Stomach (tissue), 9 donors: ENCODE results near the gene BACE2. TPM values are rescaled to one million over a fixed set of nuclear protein-coding genes. Genes with fewer than 3 reads are reported as not detected.
A peak's percentile ranks its signal among the peaks of the same experiment; 100 is the strongest.

Experiments used
- DNase-seq, 2 donors: peaks; one replicate each; pipeline versions ENCODE4 v3.0.0 to v3.0.0-alpha.2; 2013 to 2019
- H3K27ac ChIP-seq, 5 donors: fragments of 200-600 bp in 4 of 5; sonication (generic) in 4 of 5; one replicate each; pipeline ENCODE4 v1.5.1; 2013 to 2019; ENCODE audit warnings: mild to moderate bottlenecking in 1 of 5, moderate library complexity in 1 of 5
- H3K27me3 ChIP-seq, 3 donors: fragments of 200-600 bp; sonication (generic); one replicate each; pipeline ENCODE4 v1.5.1; 2017 to 2019; ENCODE audit warnings: mixed run types in 1 of 3
- H3K36me3 ChIP-seq, 4 donors: fragments of 200-600 bp; sonication (generic); 1 replicate in 3 of 4; 2 replicates in 1 of 4; pipeline ENCODE4 v1.5.1; 2016 to 2019
- H3K4me1 ChIP-seq, 4 donors: fragments of 200-600 bp; sonication (generic); one replicate each; pipeline ENCODE4 v1.5.1; 2016 to 2019
- H3K4me3 ChIP-seq, 4 donors: fragments of 200-600 bp; sonication (generic) in 3 of 4; one replicate each; pipeline ENCODE4 v1.5.1; 2016 to 2019; ENCODE audit warnings: mild to moderate bottlenecking in 1 of 4
- H3K9me3 ChIP-seq, 4 donors: fragments of 200-600 bp; sonication (generic); one replicate each; pipeline ENCODE4 v1.5.1; 2016 to 2019
- CTCF ChIP-seq, 7 experiments: fragments of 450-650 bp in 4 of 7; fragments of 200-600 bp in 3 of 7; sonication (generic) in 3 of 7; IDR thresholded peaks; one replicate each; pipeline ENCODE4 v1.5.1; 2016 to 2019; ENCODE audit warnings: antibody characterized with exemption in 7 of 7, control low read depth in 2 of 7, mild to moderate bottlenecking in 1 of 7
- EP300 ChIP-seq: sonication (generic); formaldehyde crosslinking; IDR thresholded peaks from one replicate; pipeline ENCODE4 v1.6.1; 2017; ENCODE audit warnings: antibody characterized with exemption
- POLR2A ChIP-seq, 4 donors: fragments of 450-650 bp; IDR thresholded peaks; one replicate each; pipeline ENCODE4 v1.6.1; 2016; ENCODE audit warnings: antibody characterized with exemption in 4 of 4, control low read depth in 2 of 4, mild to moderate bottlenecking in 1 of 4, moderate library complexity in 1 of 4
- POLR2AphosphoS5 ChIP-seq, 3 donors: sonication (generic); formaldehyde crosslinking; IDR thresholded peaks; one replicate each; pipeline ENCODE4 v1.6.1; 2016; ENCODE audit warnings: antibody characterized with exemption in 3 of 3
- WGBS, 5 donors: extraction: QIAGEN DNeasy Blood & Tissue Kit in 3 of 5; methylation state at CpG; one replicate each; pipeline versions ENCODE4 v1.1.5 to v1.1.7; 2013 to 2018; 5-methylcytosine and 5-hydroxymethylcytosine counted together
- intact Hi-C: fragments of 100-400 bp; cut with DNase I; formaldehyde crosslinking; loops from one replicate; pipeline ENCODE4 v1.15.1; 2023; ENCODE audit warnings: low total_unique reads
- polyA plus RNA-seq, 3 donors: library from polyadenylated mRNA; stranded (reverse); fragments of 200-250 nt; gene quantifications; one replicate each; pipeline ENCODE4 v1.2.3, GENCODE V29; 2013
- total RNA-seq, 5 donors: library from RNA; depleted of rRNA; stranded (reverse); fragments of >200 nt; gene quantifications; one replicate each; pipeline versions ENCODE4 v1.1.0 to v1.2.3, GENCODE V29; 2014 to 2016
- donor health status: healthy with polysubstance abuse.
- donor health status: Bipolar disorder and iron deficiency.
- donor health status: healthy.

The BACE2 gene
- total and polyA plus RNA-seq, 8 donors, result 7.6 to 244 (median 51.4) TPM

- no peak for DNase-seq
- peaks cover 25 to 52% (median 42%) of the 10 kb centered on the region in 4 donors for H3K4me1 ChIP-seq
- TF ChIP-seq POLR2AphosphoS5 (IDR thresholded peaks at IDR 0.05) (no peak), EP300 (no peak), POLR2A (IDR thresholded peaks at IDR 0.05) (no peak), CTCF (IDR thresholded peaks at IDR 0.05) (no peak)
- intact Hi-C loops, result no loop called here
- peaks cover 0 to 14% (median 8%) of the 10 kb centered on the region in 3 donors for H3K27me3 ChIP-seq
- H3K9me3 ChIP-seq, result no peaks in the 10 kb centered on the region
- H3K4me3 ChIP-seq, result no peak overlapping the region
- peak overlapping the region in 4 of 5 donors; percentile 27 to 55 (median 36) for H3K27ac ChIP-seq
- WGBS, 5 donors, result 73 to 80% (median 79%) methylated on average over 20 of the region's 20 CpGs
- H3K36me3 ChIP-seq, result no peaks in the 10 kb centered on the region
Measured at GRCh38 chr21:41321211-41321907, 153.4 kb downstream of the BACE2 start.

- intact Hi-C loops, result no loop called here
- peak overlapping the region; percentile 27 to 57 (median 37) for H3K27ac ChIP-seq
- no peak overlapping the region for H3K4me3 ChIP-seq
- peaks cover 0 to 7% (median 2%) of the 10 kb centered on the region in 3 donors for H3K27me3 ChIP-seq
- peak; percentile 54 to 64 for DNase-seq
- 30 to 65% (median 35%) methylated on average over 7 of the region's 7 CpGs for WGBS, 5 donors
- H3K9me3 ChIP-seq, result no peaks in the 10 kb centered on the region
- peaks cover 23 to 52% (median 42%) of the 10 kb centered on the region in 4 donors for H3K4me1 ChIP-seq
- H3K36me3 ChIP-seq, result no peaks in the 10 kb centered on the region
- no peak for TF ChIP-seq CTCF (IDR thresholded peaks at IDR 0.05)
- TF ChIP-seq POLR2A (IDR thresholded peaks at IDR 0.05), result no peak
- TF ChIP-seq EP300, result no peak
- no peak for TF ChIP-seq POLR2AphosphoS5 (IDR thresholded peaks at IDR 0.05)
Measured at GRCh38 chr21:41321908-41322495, 154.0 kb downstream of the BACE2 start.

- intact Hi-C loops, result no loop called here
- Histone ChIP-seq H3K4me1 (peaks cover 20 to 50% (median 41%) of the 10 kb centered on the region in 4 donors), H3K27ac (peak overlapping the region; percentile 27 to 57 (median 37)), H3K4me3 (no peak overlapping the region), H3K36me3 (no peaks in the 10 kb centered on the region), H3K9me3 (no peaks in the 10 kb centered on the region), H3K27me3 (no peaks in the 10 kb centered on the region)
- TF ChIP-seq POLR2A (IDR thresholded peaks at IDR 0.05), result no peak
- TF ChIP-seq EP300, result no peak
- no peak for TF ChIP-seq CTCF (IDR thresholded peaks at IDR 0.05)
- no peak for TF ChIP-seq POLR2AphosphoS5 (IDR thresholded peaks at IDR 0.05)
- 62 to 76% (median 66%) methylated on average over 22 to 23 of the region's 23 CpGs for WGBS, 5 donors
- peak in 1 of 2 donors; percentile 69 for DNase-seq
Measured at GRCh38 chr21:41322496-41323382, 154.8 kb downstream of the BACE2 start.
